Keratinocyte (primary cell): ENCODE measurements around the gene FBRSL1.

ENCODE experiments used
- EZH2 ChIP-seq: IDR thresholded peaks from one replicate; pipeline ENCODE4 v1.6.1; 2012; ENCODE audit warnings: inconsistent platforms, mild to moderate bottlenecking, low read length, moderate library complexity
- TF ChIP-seq, protein P1 (sequence below), 3 experiments: IDR thresholded peaks in 1 of 3; conservative IDR thresholded peaks in 1 of 3; optimal IDR thresholded peaks in 1 of 3; 2 replicates in 2 of 3; 3 replicates in 1 of 3; pipeline versions ENCODE3 to v1.5.1; 2011; ENCODE audit warnings: low read length in 3 of 3, mild to moderate bottlenecking in 3 of 3, moderate library complexity in 2 of 3, control low read depth in 1 of 3, inconsistent platforms in 1 of 3; ENCODE audit not compliant: insufficient read depth in 2 of 3; ENCODE audit errors: extremely low read depth in 1 of 3

DNA sequence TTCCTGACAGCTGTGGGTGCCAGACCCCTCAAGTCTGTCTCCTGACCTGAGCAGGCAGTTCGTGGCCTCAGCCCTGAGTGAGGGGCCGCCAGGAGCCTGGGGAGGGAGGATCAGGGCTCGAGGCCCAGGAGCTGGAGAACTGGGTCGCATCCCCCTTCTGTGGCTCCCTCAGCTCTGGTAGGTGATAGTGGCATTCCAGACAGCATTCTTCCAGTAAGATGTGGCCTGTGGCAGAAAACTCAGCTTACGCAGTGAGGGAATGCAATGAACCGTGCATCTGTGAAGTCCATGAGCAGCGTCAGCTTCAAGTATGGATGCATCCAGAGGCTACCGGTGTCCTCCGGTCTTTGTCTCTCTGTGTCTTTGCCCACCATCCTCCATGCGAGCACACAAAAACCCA lies 28.4 kb upstream of the FBRSL1 start:
- TF ChIP-seq, protein P1, sequence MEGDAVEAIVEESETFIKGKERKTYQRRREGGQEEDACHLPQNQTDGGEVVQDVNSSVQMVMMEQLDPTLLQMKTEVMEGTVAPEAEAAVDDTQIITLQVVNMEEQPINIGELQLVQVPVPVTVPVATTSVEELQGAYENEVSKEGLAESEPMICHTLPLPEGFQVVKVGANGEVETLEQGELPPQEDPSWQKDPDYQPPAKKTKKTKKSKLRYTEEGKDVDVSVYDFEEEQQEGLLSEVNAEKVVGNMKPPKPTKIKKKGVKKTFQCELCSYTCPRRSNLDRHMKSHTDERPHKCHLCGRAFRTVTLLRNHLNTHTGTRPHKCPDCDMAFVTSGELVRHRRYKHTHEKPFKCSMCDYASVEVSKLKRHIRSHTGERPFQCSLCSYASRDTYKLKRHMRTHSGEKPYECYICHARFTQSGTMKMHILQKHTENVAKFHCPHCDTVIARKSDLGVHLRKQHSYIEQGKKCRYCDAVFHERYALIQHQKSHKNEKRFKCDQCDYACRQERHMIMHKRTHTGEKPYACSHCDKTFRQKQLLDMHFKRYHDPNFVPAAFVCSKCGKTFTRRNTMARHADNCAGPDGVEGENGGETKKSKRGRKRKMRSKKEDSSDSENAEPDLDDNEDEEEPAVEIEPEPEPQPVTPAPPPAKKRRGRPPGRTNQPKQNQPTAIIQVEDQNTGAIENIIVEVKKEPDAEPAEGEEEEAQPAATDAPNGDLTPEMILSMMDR (optimal IDR thresholded peaks at IDR 0.05 in 1 of 3, IDR thresholded peaks at IDR 0.05 in 1 of 3, conservative IDR thresholded peaks at IDR 0.05 in 1 of 3; ENCODE audit: extremely low read depth in 1 of 3, insufficient read depth in 2 of 3, low read length in 3 of 3): no peak
- TF ChIP-seq EZH2: no peak
